ENCODE measurements around the gene ANXA8L1. TPM values are rescaled to one million over a fixed set of nuclear protein-coding genes. Genes with fewer than 3 reads are reported as not detected.
A peak's percentile ranks its signal among the peaks of the same experiment; 100 is the strongest.

The ANXA8L1 gene
- total and polyA plus RNA-seq, 9 of the 15 experiments (the other 6 are each of a cell fraction or from before 2014, with no cell fraction given), result not detected

DNA sequence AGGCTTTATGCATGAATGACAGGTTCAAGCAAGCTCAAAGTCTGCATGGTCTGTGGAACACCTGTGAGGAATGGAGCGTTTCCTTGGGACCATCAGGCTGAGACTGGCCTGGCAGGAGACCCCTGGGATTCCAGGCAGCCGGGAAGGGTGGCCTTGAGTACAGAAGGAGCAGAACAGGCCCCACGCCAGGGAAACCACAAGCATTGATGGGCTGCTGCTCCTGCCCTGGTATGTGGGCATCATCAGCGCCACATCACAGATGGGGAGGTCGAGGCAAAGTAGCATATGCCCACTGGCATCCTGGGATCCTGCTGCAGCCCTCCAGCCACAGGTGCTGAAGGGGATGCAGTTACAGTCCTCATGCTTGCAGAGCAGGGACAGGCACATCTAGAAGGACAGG lies 47.9 kb upstream of the ANXA8L1 start:
- no peak for DNase-seq (ENCODE audit: extremely low read depth in 1 of 4, low spot score in 3 of 4)
- ATAC-seq, result no peak
- no peak overlapping the region for H3K9ac ChIP-seq (ENCODE audit: insufficient read depth in 1 of 2, low read depth in 2 of 2, low read length in 2 of 2)
- TF ChIP-seq ZNF239 (CRISPR knock-in tag; IDR thresholded peaks at IDR 0.05) (no peak), RFX7 (CRISPR knock-in tag; IDR thresholded peaks at IDR 0.05) (no peak)
- TF ChIP-seq, protein P1, sequence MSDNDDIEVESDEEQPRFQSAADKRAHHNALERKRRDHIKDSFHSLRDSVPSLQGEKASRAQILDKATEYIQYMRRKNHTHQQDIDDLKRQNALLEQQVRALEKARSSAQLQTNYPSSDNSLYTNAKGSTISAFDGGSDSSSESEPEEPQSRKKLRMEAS (CRISPR knock-in tag; IDR thresholded peaks at IDR 0.05), result 0 out of 2 replicates have a peak, but pooled peaks have one; percentile 3
- H3K9me3 ChIP-seq (replicated peaks; ENCODE audit: control insufficient read depth, insufficient read depth, low read depth, low read length), result no peaks in the 10 kb centered on the region
- no peak for FAIRE-seq
- intact Hi-C loops (cut with micrococcal nuclease), result loop anchor here (5.0 kb wide), 1 partner anchor 100 kb away; no protein-coding TSS in a partner anchor
- no peak overlapping the region for H2AFZ ChIP-seq (ENCODE audit: low read depth, low read length)
- peaks cover 10% of the 10 kb centered on the region for H4K20me1 ChIP-seq (replicated peaks; ENCODE audit: control insufficient read depth, insufficient read depth, low read length)
- H3K4me1 ChIP-seq (replicated peaks in 1 of 2; ENCODE audit: control insufficient read depth in 2 of 2, insufficient read depth in 2 of 2, low read length in 2 of 2), result no peaks in the 10 kb centered on the region
- ChIA-PET CTCF (ENCODE audit: low intra/inter-chr PET ratio) (no interaction called here), POLR2A (interaction anchor here (0.9 kb wide), 1 partner anchor 18 kb away, joined by 3 read pairs; no protein-coding TSS in a partner anchor)
- no peaks in the 10 kb centered on the region for H3K9me1 ChIP-seq (ENCODE audit: control insufficient read depth, insufficient read depth, low read length)
- no peak overlapping the region for H3K4me2 ChIP-seq (ENCODE audit: insufficient read depth, low read length)
- no peak overlapping the region for H3K27ac ChIP-seq (ENCODE audit: extremely low read depth, low read depth, low read length)
- H3K4me3 ChIP-seq, result no peak overlapping the region
- no TSS peak for BruUV-seq (replicated peaks)
- 3% methylated on average over 5 of the region's 5 CpGs for WGBS (ENCODE audit: insufficient coverage, low coverage, missing lambda C conversion rate)
- H3K27me3 ChIP-seq (ENCODE audit: control insufficient read depth in 2 of 2, insufficient read depth in 2 of 2, low read length in 2 of 2), result peaks cover 4 to 57% of the 10 kb centered on the region in 2 experiments; a peak in 4 of 5 replicates
- no peaks in the 10 kb centered on the region for H3K79me2 ChIP-seq (ENCODE audit: control insufficient read depth, insufficient read depth, low read length)
- H3K36me3 ChIP-seq (ENCODE audit: control insufficient read depth, insufficient read depth, low read length), result no peaks in the 10 kb centered on the region
- in situ Hi-C loops (cut with MboI), result no loop called here

DNA sequence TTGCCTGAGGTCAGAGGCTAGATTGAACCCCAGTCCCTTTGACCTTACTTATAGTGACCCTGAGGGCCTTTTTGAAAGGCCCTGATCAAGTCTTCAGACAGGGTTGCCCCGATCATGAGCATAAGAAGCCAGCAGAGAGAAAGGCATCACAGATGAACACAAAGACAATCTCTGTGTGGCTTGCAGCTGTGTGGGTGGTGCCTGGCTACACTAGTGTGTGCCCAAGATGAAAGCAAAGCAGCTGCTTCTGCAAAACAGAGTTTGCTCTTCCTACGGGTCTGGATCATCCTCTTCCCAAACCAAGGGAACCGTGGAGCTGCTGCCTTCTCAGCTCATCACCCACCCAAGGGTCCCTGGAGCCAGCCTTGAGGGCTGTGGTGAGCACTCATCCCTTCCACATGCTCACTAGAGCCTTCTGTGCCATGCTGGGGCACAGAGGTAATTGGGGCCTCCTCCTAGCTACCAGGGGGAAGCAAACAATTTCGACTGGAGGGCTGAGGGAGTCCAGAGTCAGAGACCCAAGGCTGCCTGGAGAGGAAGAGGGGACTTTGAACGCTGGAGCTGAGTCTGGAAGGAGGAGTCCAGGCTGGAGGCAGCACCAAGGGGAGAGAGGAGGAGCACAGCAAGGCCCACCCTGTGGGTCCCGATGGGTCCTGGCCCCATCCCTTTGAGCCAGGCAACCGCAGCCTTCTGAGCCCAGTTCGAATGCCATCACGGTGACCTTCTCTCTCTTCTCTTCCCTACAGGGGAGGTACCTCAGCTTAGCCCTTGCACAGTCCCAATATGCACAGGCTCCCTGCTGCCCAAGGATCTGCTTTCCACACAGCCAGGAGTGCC lies 46.5 kb upstream of the ANXA8L1 start:
- no peaks in the 10 kb centered on the region for H3K79me2 ChIP-seq (ENCODE audit: control insufficient read depth, insufficient read depth, low read length)
- no peak overlapping the region for H3K4me3 ChIP-seq
- no peaks in the 10 kb centered on the region for H3K9me3 ChIP-seq (replicated peaks; ENCODE audit: control insufficient read depth, insufficient read depth, low read depth, low read length)
- H3K4me2 ChIP-seq (ENCODE audit: insufficient read depth, low read length), result no peak overlapping the region
- H3K9me1 ChIP-seq (ENCODE audit: control insufficient read depth, insufficient read depth, low read length), result no peaks in the 10 kb centered on the region
- 0% methylated on average over 9 of the region's 9 CpGs for WGBS (ENCODE audit: insufficient coverage, low coverage, missing lambda C conversion rate)
- intact Hi-C loops (cut with micrococcal nuclease), result loop anchor here (5.0 kb wide), 1 partner anchor 102 kb away; no protein-coding TSS in a partner anchor
- H3K4me1 ChIP-seq (replicated peaks in 1 of 2; ENCODE audit: control insufficient read depth in 2 of 2, insufficient read depth in 2 of 2, low read length in 2 of 2), result no peaks in the 10 kb centered on the region
- peak overlapping the region in 1 of 2 experiments; percentile 22; a peak in 1 of 4 replicates for H3K9ac ChIP-seq (ENCODE audit: insufficient read depth in 1 of 2, low read depth in 2 of 2, low read length in 2 of 2)
- H4K20me1 ChIP-seq (replicated peaks; ENCODE audit: control insufficient read depth, insufficient read depth, low read length), result peaks cover 10% of the 10 kb centered on the region
- FAIRE-seq, result no peak
- no peak for DNase-seq (ENCODE audit: extremely low read depth in 1 of 4, low spot score in 3 of 4)
- ChIA-PET CTCF (ENCODE audit: low intra/inter-chr PET ratio) (no interaction called here), POLR2A (interaction anchor here (1.9 kb wide), 1 partner anchor 11 kb away, joined by 6 read pairs; no protein-coding TSS in a partner anchor)
- H3K27ac ChIP-seq (ENCODE audit: extremely low read depth, low read depth, low read length), result no peak overlapping the region
- BruUV-seq (replicated peaks), result no TSS peak
- ATAC-seq, result no peak; the same call in 2 of the 3 replicates
- no peaks in the 10 kb centered on the region for H3K36me3 ChIP-seq (ENCODE audit: control insufficient read depth, insufficient read depth, low read length)
- H3K27me3 ChIP-seq (ENCODE audit: control insufficient read depth in 2 of 2, insufficient read depth in 2 of 2, low read length in 2 of 2), result peaks cover 4 to 57% of the 10 kb centered on the region in 2 experiments; a peak in 4 of 5 replicates
- no peak overlapping the region for H2AFZ ChIP-seq (ENCODE audit: low read depth, low read length)
- in situ Hi-C loops (cut with MboI), result no loop called here
- no peak for TF ChIP-seq FIP1L1 (IDR thresholded peaks at IDR 0.05; ENCODE audit: low read depth, low read length, poor library complexity, severe bottlenecking)
- no peak for TF ChIP-seq ZNF263 (CRISPR knock-in tag; IDR thresholded peaks at IDR 0.05; ENCODE audit: borderline replicate concordance)
- TF ChIP-seq ZKSCAN3 (CRISPR knock-in tag; IDR thresholded peaks at IDR 0.05), result no peak
- TF ChIP-seq SMARCC2 (IDR thresholded peaks at IDR 0.05; ENCODE audit: low read depth), result no peak
- TF ChIP-seq, protein P2, sequence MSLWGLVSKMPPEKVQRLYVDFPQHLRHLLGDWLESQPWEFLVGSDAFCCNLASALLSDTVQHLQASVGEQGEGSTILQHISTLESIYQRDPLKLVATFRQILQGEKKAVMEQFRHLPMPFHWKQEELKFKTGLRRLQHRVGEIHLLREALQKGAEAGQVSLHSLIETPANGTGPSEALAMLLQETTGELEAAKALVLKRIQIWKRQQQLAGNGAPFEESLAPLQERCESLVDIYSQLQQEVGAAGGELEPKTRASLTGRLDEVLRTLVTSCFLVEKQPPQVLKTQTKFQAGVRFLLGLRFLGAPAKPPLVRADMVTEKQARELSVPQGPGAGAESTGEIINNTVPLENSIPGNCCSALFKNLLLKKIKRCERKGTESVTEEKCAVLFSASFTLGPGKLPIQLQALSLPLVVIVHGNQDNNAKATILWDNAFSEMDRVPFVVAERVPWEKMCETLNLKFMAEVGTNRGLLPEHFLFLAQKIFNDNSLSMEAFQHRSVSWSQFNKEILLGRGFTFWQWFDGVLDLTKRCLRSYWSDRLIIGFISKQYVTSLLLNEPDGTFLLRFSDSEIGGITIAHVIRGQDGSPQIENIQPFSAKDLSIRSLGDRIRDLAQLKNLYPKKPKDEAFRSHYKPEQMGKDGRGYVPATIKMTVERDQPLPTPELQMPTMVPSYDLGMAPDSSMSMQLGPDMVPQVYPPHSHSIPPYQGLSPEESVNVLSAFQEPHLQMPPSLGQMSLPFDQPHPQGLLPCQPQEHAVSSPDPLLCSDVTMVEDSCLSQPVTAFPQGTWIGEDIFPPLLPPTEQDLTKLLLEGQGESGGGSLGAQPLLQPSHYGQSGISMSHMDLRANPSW (CRISPR knock-in tag; IDR thresholded peaks at IDR 0.05), result no peak
- no peak for TF ChIP-seq CXXC5 (CRISPR knock-in tag; IDR thresholded peaks at IDR 0.05)
- no peak for TF ChIP-seq CREBBP (IDR thresholded peaks at IDR 0.05; ENCODE audit: low read depth, low read length)
- TF ChIP-seq, protein P3, sequence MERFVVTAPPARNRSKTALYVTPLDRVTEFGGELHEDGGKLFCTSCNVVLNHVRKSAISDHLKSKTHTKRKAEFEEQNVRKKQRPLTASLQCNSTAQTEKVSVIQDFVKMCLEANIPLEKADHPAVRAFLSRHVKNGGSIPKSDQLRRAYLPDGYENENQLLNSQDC (CRISPR knock-in tag; IDR thresholded peaks at IDR 0.05), result no peak

All from K562 (cell line).